GM21786 (cell line): ENCODE measurements around the gene TLE3.

ENCODE experiments used
- ATAC-seq: cut with Tn5 transposase; IDR thresholded peaks from one replicate; pipeline ENCODE4 v1.9.1; 2021; ENCODE audit not compliant: unreplicated experiment

TLE3 gene

GRCh38 chr15:70099967-70100473 is 2.3 kb upstream of the TLE3 start:
- ATAC-seq, result no peak

- peak; percentile 52 for ATAC-seq
These were observed 1.6 kb upstream of the TLE3 start for GRCh38 chr15:70099167-70099966.

- no peak for ATAC-seq
These were observed 897 bp upstream of the TLE3 start for GRCh38 chr15:70098461-70099166.

GRCh38 chr15:70098153-70098460 is 390 bp upstream of the TLE3 start:
- ATAC-seq, result no peak

- no peak for ATAC-seq
These were observed 725 bp downstream of the TLE3 start for GRCh38 chr15:70097063-70097320.

- ATAC-seq, result no peak
These were observed 1.3 kb downstream of the TLE3 start for GRCh38 chr15:70096215-70097062.

GRCh38 chr15:70095408-70096214 is 2.1 kb downstream of the TLE3 start:
- no peak for ATAC-seq

GRCh38 chr15:70094690-70095311 is 2.9 kb downstream of the TLE3 start:
- no peak for ATAC-seq

GRCh38 chr15:70093481-70094319 is 4.0 kb downstream of the TLE3 start:
- no peak for ATAC-seq

- ATAC-seq, result no peak
These were observed 4.6 kb downstream of the TLE3 start for GRCh38 chr15:70093070-70093469.

- no peak for ATAC-seq
These were observed 5.2 kb downstream of the TLE3 start for GRCh38 chr15:70092464-70093027.

- ATAC-seq, result no peak
These were observed 5.8 kb downstream of the TLE3 start for GRCh38 chr15:70091726-70092463.

- ATAC-seq, result no peak
These were observed 7.1 kb downstream of the TLE3 start for GRCh38 chr15:70090436-70091296.

GRCh38 chr15:70089692-70089971 is 8.1 kb downstream of the TLE3 start:
- ATAC-seq, result no peak

- no peak for ATAC-seq
These were observed 8.6 kb downstream of the TLE3 start for GRCh38 chr15:70088887-70089691.

GRCh38 chr15:70088455-70088854 is 9.3 kb downstream of the TLE3 start:
- no peak for ATAC-seq

GRCh38 chr15:70087708-70088352 is 9.9 kb downstream of the TLE3 start:
- no peak for ATAC-seq
